WERI-Rb-1 (cell line): ENCODE measurements around the gene C9.
"Not testable (repeated sequence)": the region's sequence is repeated elsewhere in the genome, so short reads cannot be mapped to it uniquely, and the experiment has no call there.

Experiments used
- DNase-seq: peaks from one replicate; pipeline ENCODE4 v3.0.0-alpha.2; 2020
- H3K27ac ChIP-seq: fragments of 250-450 bp; sonication (Bioruptor Pico); 2 replicates; pipeline ENCODE4 v1.5.1; 2020; ENCODE audit warnings: mild to moderate bottlenecking, moderate library complexity
- H3K27me3 ChIP-seq: fragments of 250-450 bp; sonication (Bioruptor Pico); 2 replicates; pipeline ENCODE4 v1.5.1; 2021; ENCODE audit warnings: mild to moderate bottlenecking, low read depth, moderate library complexity; ENCODE audit not compliant: insufficient read depth, severe bottlenecking
- H3K36me3 ChIP-seq: fragments of 250-450 bp; sonication (Bioruptor Pico); 2 replicates; pipeline ENCODE4 v1.5.1; 2020; ENCODE audit warnings: mild to moderate bottlenecking, moderate library complexity
- H3K4me3 ChIP-seq: 2 replicates; pipeline ENCODE4 v1.5.1; 2011; ENCODE audit warnings: low read depth, mild to moderate bottlenecking, control low read depth, low read length
- H3K9me3 ChIP-seq: fragments of 250-450 bp; sonication (Bioruptor Pico); 2 replicates; pipeline ENCODE4 v1.5.1; 2021; ENCODE audit warnings: mild to moderate bottlenecking, moderate library complexity; ENCODE audit not compliant: severe bottlenecking
- TF ChIP-seq, protein P1 (sequence below): IDR thresholded peaks from 2 replicates; pipeline ENCODE4 v1.5.1; 2011; ENCODE audit warnings: low read depth, mild to moderate bottlenecking, control low read depth, inconsistent platforms, low read length

Gene C9

GRCh38 chr5:39273314-39273954 lies 90.9 kb downstream of the C9 start:
- H3K4me3 ChIP-seq: no peak overlapping the region
- no peaks in the 10 kb centered on the region for H3K36me3 ChIP-seq
- DNase-seq: no peak
- no peaks in the 10 kb centered on the region for H3K27me3 ChIP-seq
- H3K9me3 ChIP-seq: no peaks in the 10 kb centered on the region
- TF ChIP-seq, protein P1, sequence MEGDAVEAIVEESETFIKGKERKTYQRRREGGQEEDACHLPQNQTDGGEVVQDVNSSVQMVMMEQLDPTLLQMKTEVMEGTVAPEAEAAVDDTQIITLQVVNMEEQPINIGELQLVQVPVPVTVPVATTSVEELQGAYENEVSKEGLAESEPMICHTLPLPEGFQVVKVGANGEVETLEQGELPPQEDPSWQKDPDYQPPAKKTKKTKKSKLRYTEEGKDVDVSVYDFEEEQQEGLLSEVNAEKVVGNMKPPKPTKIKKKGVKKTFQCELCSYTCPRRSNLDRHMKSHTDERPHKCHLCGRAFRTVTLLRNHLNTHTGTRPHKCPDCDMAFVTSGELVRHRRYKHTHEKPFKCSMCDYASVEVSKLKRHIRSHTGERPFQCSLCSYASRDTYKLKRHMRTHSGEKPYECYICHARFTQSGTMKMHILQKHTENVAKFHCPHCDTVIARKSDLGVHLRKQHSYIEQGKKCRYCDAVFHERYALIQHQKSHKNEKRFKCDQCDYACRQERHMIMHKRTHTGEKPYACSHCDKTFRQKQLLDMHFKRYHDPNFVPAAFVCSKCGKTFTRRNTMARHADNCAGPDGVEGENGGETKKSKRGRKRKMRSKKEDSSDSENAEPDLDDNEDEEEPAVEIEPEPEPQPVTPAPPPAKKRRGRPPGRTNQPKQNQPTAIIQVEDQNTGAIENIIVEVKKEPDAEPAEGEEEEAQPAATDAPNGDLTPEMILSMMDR: no peak
- H3K27ac ChIP-seq: no peak overlapping the region

DNA sequence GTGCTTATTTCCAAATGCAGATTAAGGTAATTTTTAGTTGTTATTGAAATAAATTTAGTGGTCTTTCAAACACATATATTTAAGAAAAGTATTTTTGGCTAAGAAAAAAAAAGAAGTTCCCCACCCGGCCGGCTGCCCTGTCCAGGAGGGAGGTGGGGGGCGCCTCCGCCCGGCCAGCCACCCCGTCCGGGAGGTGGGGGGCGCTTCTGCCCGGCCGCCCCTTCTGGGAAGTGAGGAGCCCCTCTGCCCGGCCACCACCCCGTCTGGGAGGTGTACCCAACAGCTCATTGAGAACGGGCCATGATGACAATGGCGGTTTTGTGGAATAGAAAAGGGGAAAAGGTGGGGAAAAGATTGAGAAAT lies 91.4 kb downstream of the C9 start:
- H3K36me3 ChIP-seq, H3K9me3 ChIP-seq, H3K27me3 ChIP-seq, H3K4me3 ChIP-seq, H3K27ac ChIP-seq, DNase-seq: not testable (repeated sequence)

DNA sequence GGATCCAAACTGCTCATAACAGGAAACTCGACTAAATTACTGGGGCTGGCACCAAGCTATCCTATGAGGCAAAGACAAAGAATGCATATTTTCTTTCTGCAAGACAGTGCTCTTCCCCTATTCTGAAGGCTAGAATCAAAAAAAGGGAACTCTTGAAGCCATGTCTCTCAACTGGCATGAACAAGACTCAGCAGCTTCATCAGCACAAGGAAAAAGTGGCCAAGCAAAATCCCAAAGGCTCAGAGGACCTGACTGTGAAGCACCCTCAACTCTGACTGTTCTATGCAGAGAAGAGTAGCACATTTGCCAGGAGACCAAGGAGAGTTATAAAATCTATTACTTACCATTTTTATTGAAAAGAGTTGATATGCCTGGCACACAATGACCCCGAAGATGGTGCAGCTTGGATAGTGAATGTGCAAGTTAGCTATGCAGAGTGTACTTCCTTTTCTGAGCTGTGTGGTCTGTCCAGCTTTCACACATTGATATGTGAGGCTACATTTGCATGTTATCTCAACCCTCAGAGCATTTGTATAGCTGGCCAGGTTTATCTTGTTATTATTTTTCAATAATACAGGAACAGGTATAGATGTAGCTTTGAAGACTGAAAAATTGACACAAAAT lies 94.0 kb downstream of the C9 start:
- H3K4me3 ChIP-seq: no peak overlapping the region
- no peak for DNase-seq
- H3K27ac ChIP-seq: no peak overlapping the region
- H3K27me3 ChIP-seq: no peaks in the 10 kb centered on the region
- TF ChIP-seq, protein P1: no peak
- no peaks in the 10 kb centered on the region for H3K9me3 ChIP-seq
- H3K36me3 ChIP-seq: no peaks in the 10 kb centered on the region

GRCh38 chr5:39267186-39267585 lies 97.1 kb downstream of the C9 start:
- TF ChIP-seq, protein P1: no peak
- no peak for DNase-seq
- Histone ChIP-seq H3K27me3 (no peaks in the 10 kb centered on the region), H3K4me3 (no peak overlapping the region), H3K27ac (no peak overlapping the region), H3K9me3 (no peaks in the 10 kb centered on the region), H3K36me3 (no peaks in the 10 kb centered on the region)

- DNase-seq: no peak
- H3K27me3 ChIP-seq: no peaks in the 10 kb centered on the region
- TF ChIP-seq, protein P1: no peak
- H3K4me3 ChIP-seq: no peak overlapping the region
- no peak overlapping the region for H3K27ac ChIP-seq
- H3K36me3 ChIP-seq: no peaks in the 10 kb centered on the region
- no peaks in the 10 kb centered on the region for H3K9me3 ChIP-seq
These were observed 97.9 kb downstream of the C9 start for GRCh38 chr5:39266442-39266841.

- Histone ChIP-seq H3K27ac (no peak overlapping the region), H3K9me3 (no peaks in the 10 kb centered on the region), H3K4me3 (no peak overlapping the region), H3K36me3 (no peaks in the 10 kb centered on the region), H3K27me3 (no peaks in the 10 kb centered on the region)
- TF ChIP-seq, protein P1: no peak
- no peak for DNase-seq
These were observed 99.8 kb downstream of the C9 start for GRCh38 chr5:39264528-39264927.
